Lower leg skin (tissue), 4 donors: ENCODE measurements around the gene ZNF783. TPM values are rescaled to one million over a fixed set of nuclear protein-coding genes. Genes with fewer than 3 reads are reported as not detected.
"Not testable (repeated sequence)": the region's sequence is repeated elsewhere in the genome, so short reads cannot be mapped to it uniquely, and the experiment has no call there.

Experiments used
- DNase-seq, 2 donors: peaks; one replicate each; pipeline ENCODE4 v3.0.0-alpha.2; 2019; ENCODE audit warnings: low spot score in 2 of 2
- H3K4me3 ChIP-seq: fragments of 200-600 bp; sonication (generic); 2 replicates; pipeline ENCODE4 v1.5.1; 2017; ENCODE audit warnings: mild to moderate bottlenecking, low read depth; ENCODE audit not compliant: poor library complexity, severe bottlenecking
- CTCF ChIP-seq, 3 donors: fragments of 450-650 bp; IDR thresholded peaks; one replicate each; pipeline ENCODE4 v1.5.1; 2016; ENCODE audit warnings: antibody characterized with exemption in 3 of 3, mild to moderate bottlenecking in 3 of 3, moderate library complexity in 2 of 3
- POLR2A ChIP-seq, 2 donors: fragments of 450-650 bp; IDR thresholded peaks; one replicate each; pipeline ENCODE4 v1.6.1; 2016 to 2017; ENCODE audit warnings: antibody characterized with exemption in 2 of 2, mild to moderate bottlenecking in 1 of 2, moderate library complexity in 1 of 2
- WGBS, 2 donors: methylation state at CpG; one replicate each; pipeline ENCODE4 v1.1.5; 2018; 5-methylcytosine and 5-hydroxymethylcytosine counted together
- intact Hi-C: fragments of 100-400 bp; cut with DNase I; formaldehyde crosslinking; loops from one replicate; pipeline ENCODE4 v1.15.0; 2023; ENCODE audit warnings: low total_unique reads
- total RNA-seq, 4 donors: library from RNA; depleted of rRNA; stranded (reverse); fragments of >200 nt; gene quantifications; one replicate each; pipeline ENCODE4 v1.1.0, GENCODE V29; 2016

ZNF783 gene
- total RNA-seq, 4 donors from 2014 or later = 6.8 to 17.2 (median 13.0) TPM

GRCh38 chr7:149226840-149227494, 35.0 kb upstream of the ZNF783 start:
- DNase-seq = no peak
- WGBS, 2 donors = 79 to 97% methylated on average over 6 of the region's 6 CpGs
- TF ChIP-seq POLR2A (IDR thresholded peaks at IDR 0.05) (no peak), CTCF (IDR thresholded peaks at IDR 0.05) (no peak)

DNA sequence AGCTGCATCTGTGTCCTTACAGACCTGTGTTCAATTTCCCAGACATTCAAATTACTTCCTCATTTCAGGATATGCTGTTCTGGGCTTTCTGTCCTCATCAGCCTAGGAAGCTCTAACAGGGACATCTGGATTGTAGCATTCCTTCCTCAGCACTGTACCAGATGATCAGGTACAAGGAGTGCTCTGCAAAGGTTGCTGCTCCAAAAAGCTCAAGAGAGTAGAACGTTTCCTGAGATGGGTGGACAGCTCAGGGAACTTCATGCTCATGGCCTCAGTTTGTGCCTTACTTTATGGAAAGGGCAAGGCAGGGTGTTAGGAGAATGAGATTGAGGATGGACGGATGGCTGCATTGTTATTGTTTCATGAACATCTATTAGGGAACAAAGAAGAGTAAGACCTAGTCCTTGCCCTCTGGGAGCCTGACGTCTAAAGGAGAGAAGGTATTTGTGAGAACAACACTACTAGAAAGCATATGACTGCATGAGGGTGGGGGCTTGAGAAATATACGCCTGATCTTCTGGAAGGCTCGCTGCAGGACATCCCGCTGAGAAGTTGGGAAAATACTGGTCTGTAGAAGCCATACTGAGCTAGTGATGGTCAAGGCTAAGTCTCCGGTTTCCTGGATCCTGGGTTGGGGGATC, 33.0 kb upstream of the ZNF783 start:
- TF ChIP-seq CTCF (IDR thresholded peaks at IDR 0.05) (no peak), POLR2A (IDR thresholded peaks at IDR 0.05) (no peak)
- no peak overlapping the region for H3K4me3 ChIP-seq
- no peak for DNase-seq
- WGBS, 2 donors = 53 to 56% methylated on average over 7 of the region's 7 CpGs
- intact Hi-C loops = no loop called here

More at GRCh38 chr7:149226840-149227494, 35.0 kb upstream of the ZNF783 start:
- intact Hi-C loops = no loop called here
- H3K4me3 ChIP-seq = no peak overlapping the region

GRCh38 chr7:149229526-149229925, 32.5 kb upstream of the ZNF783 start:
- 56 to 61% methylated on average over 6 of the region's 6 CpGs for WGBS, 2 donors
- no peak for DNase-seq
- H3K4me3 ChIP-seq = no peak overlapping the region
- intact Hi-C loops = no loop called here
- TF ChIP-seq CTCF (IDR thresholded peaks at IDR 0.05) = no peak
- TF ChIP-seq POLR2A (IDR thresholded peaks at IDR 0.05) = no peak

GRCh38 chr7:149232362-149232761, 29.6 kb upstream of the ZNF783 start:
- WGBS, 2 donors = 66 to 78% methylated on average over 2 of the region's 2 CpGs
- no peak for DNase-seq
- TF ChIP-seq CTCF (IDR thresholded peaks at IDR 0.05) = no peak
- no peak for TF ChIP-seq POLR2A (IDR thresholded peaks at IDR 0.05)
- H3K4me3 ChIP-seq = no peak overlapping the region
- intact Hi-C loops = no loop called here

GRCh38 chr7:149233655-149234204, 28.3 kb upstream of the ZNF783 start:
- DNase-seq, H3K4me3 ChIP-seq, intact Hi-C loops: not testable (repeated sequence)
- 30 to 60% methylated on average over 7 of the region's 7 CpGs for WGBS, 2 donors

DNA sequence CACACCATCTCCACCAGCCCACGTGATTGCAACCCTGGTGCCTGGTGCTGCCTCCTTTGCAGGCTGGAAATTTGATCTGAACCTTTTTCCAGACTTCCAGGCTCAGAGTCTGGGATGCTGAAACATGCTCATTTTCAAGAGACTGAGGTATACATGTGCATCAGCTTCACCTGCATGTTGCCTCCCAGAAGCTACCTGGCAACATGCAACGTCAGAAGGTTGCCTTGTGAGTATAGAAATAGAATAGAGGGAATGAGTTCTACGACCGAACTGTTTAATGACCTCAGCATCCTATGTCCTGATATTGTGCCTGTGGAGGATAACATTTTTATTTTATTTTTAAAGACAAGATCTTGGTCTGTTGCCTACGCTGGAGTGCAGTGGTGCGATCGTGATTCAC, 24.5 kb upstream of the ZNF783 start:
- DNase-seq = no peak
- intact Hi-C loops = no loop called here
- TF ChIP-seq CTCF (IDR thresholded peaks at IDR 0.05) (no peak), POLR2A (IDR thresholded peaks at IDR 0.05) (no peak)
- H3K4me3 ChIP-seq = no peak overlapping the region
- 84 to 91% methylated on average over 7 of the region's 7 CpGs for WGBS, 2 donors
